ENCODE measurements around the gene CELF2. TPM values are rescaled to one million over a fixed set of nuclear protein-coding genes. Genes with fewer than 3 reads are reported as not detected.

Gene CELF2
- polyA plus RNA-seq (2012; ENCODE audit: insufficient read depth, insufficient read length, low read depth), result not detected

- no peak for TF ChIP-seq CTCF (IDR thresholded peaks at IDR 0.05; ENCODE audit: low read depth, low read length)
- no peak within 1 kb of the TSS for H3K4me3 ChIP-seq (ENCODE audit: low read depth, low read length)
- H3K36me3 ChIP-seq, result no peaks in the 10 kb centered on the region
- no peaks in the 10 kb centered on the region for H3K4me1 ChIP-seq
- no peaks in the 10 kb centered on the region for H3K9me3 ChIP-seq
- DNase-seq, result peak; percentile 5
- peaks cover 37% of the 10 kb centered on the region for H3K27me3 ChIP-seq
Observed at GRCh38 chr10:11017570-11018431, at the start of gene CELF2. Gene CELF2, plus strand, starts transcription at chr10:11017872. Its CDS starts 218 bp downstream, at chr10:11018090.

- no peak for DNase-seq
- no peaks in the 10 kb centered on the region for H3K36me3 ChIP-seq
- H3K4me3 ChIP-seq (ENCODE audit: low read depth, low read length), result no peak overlapping the region
- no peaks in the 10 kb centered on the region for H3K4me1 ChIP-seq
- H3K27me3 ChIP-seq, result no peaks in the 10 kb centered on the region
- TF ChIP-seq CTCF (IDR thresholded peaks at IDR 0.05; ENCODE audit: low read depth, low read length), result no peak
- H3K9me3 ChIP-seq, result no peaks in the 10 kb centered on the region
Observed at GRCh38 chr10:10968257-10968588, 49.4 kb upstream of the CELF2 start.

GRCh38 chr10:10973310-10973709 is 44.4 kb upstream of the CELF2 start:
- H3K4me3 ChIP-seq (ENCODE audit: low read depth, low read length), result no peak overlapping the region
- H3K27me3 ChIP-seq, result no peaks in the 10 kb centered on the region
- no peaks in the 10 kb centered on the region for H3K36me3 ChIP-seq
- no peak for DNase-seq
- H3K9me3 ChIP-seq, result no peaks in the 10 kb centered on the region
- no peak for TF ChIP-seq CTCF (IDR thresholded peaks at IDR 0.05; ENCODE audit: low read depth, low read length)
- H3K4me1 ChIP-seq, result no peaks in the 10 kb centered on the region

GRCh38 chr10:10975647-10976046 is 42.0 kb upstream of the CELF2 start:
- no peak for TF ChIP-seq CTCF (IDR thresholded peaks at IDR 0.05; ENCODE audit: low read depth, low read length)
- Histone ChIP-seq H3K27me3 (no peaks in the 10 kb centered on the region), H3K36me3 (no peaks in the 10 kb centered on the region), H3K4me3 (ENCODE audit: low read depth, low read length) (no peak overlapping the region), H3K4me1 (no peaks in the 10 kb centered on the region), H3K9me3 (no peaks in the 10 kb centered on the region)
- DNase-seq, result no peak

- Histone ChIP-seq H3K27me3 (no peaks in the 10 kb centered on the region), H3K36me3 (no peaks in the 10 kb centered on the region), H3K9me3 (no peaks in the 10 kb centered on the region), H3K4me3 (ENCODE audit: low read depth, low read length) (no peak overlapping the region), H3K4me1 (no peaks in the 10 kb centered on the region)
- no peak for DNase-seq
- TF ChIP-seq CTCF (IDR thresholded peaks at IDR 0.05; ENCODE audit: low read depth, low read length), result no peak
Observed at GRCh38 chr10:10976652-10977051, 41.0 kb upstream of the CELF2 start.

- no peaks in the 10 kb centered on the region for H3K9me3 ChIP-seq
- H3K4me3 ChIP-seq (ENCODE audit: low read depth, low read length), result no peak overlapping the region
- H3K27me3 ChIP-seq, result no peaks in the 10 kb centered on the region
- no peak for TF ChIP-seq CTCF (IDR thresholded peaks at IDR 0.05; ENCODE audit: low read depth, low read length)
- DNase-seq, result no peak
- no peaks in the 10 kb centered on the region for H3K4me1 ChIP-seq
- H3K36me3 ChIP-seq, result no peaks in the 10 kb centered on the region
Observed at GRCh38 chr10:10977226-10977956, 40.3 kb upstream of the CELF2 start.

Data from BE2C (cell line).